SK-N-MC (cell line): ENCODE results near the gene PSTPIP1.

ENCODE experiments used
- EZH2 ChIP-seq: fragments of 200-600 bp; sonication (generic); IDR thresholded peaks from one replicate; pipeline ENCODE4 v1.6.1; 2017; ENCODE audit warnings: antibody characterized with exemption
- POLR2AphosphoS5 ChIP-seq: IDR thresholded peaks from 2 replicates; pipeline ENCODE4 v1.6.1; 2012; ENCODE audit warnings: mild to moderate bottlenecking, low read depth, low read length, borderline replicate concordance

DNA sequence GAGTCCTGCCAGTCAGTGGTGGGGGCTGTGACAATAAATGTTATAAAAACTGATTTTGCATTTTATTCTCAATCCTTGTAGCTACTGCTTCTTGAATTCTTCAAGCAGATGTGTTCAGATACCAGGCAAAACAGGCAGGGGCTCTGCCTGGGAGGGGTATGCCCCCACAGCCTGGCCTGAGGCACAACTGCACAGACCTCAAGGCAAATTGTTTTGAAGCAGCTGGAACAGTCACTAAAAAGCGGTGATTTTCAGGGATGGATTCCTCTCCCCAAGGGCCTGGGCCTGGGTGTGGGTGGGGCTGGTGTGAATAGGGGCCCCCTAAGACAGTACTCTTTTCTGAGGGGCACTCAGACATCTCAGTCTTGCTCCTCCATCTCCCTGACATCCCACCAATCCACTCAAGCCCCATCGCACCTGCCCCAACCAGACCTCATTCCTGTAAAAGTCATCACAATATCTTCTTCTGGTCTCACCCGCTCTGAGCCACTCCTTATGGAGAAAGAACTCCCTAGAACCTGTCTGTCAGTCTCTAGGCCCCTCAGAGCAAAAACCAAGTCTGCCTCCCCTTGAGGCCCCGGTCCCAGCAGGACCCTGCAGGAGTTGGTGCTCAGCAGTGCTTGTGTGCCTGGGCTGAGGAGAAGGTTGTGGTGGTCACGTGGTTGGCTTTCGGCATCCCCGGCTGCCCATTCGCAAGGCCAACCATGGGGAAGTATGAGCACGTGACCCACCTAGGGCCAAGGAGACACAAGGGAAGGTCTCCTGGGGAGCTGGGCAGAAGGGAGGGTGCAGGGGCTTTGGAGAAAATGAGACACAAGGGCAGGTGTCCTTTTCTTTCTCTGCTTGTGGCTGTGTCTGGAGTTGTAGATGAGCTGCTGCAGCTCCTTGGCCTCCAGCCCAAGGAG lies 2.9 kb upstream of the PSTPIP1 start:
- TF ChIP-seq POLR2AphosphoS5 (no peak), EZH2 (no peak)
